GM12891 (cell line): ENCODE measurements around the gene ZFHX3.

Experiments
- POLR2A ChIP-seq: IDR thresholded peaks from 2 replicates; pipeline ENCODE4 v1.6.1; 2011; ENCODE audit warnings: low read depth, low read length, control low read depth
- POLR2AphosphoS5 ChIP-seq: IDR thresholded peaks from 2 replicates; pipeline ENCODE4 v1.6.1; 2011; ENCODE audit warnings: low read depth, low read length, control low read depth
- POU2F2 ChIP-seq: IDR thresholded peaks from 2 replicates; pipeline ENCODE4 v1.6.1; 2011; ENCODE audit warnings: low read depth, mild to moderate bottlenecking, control low read depth, low read length, moderate library complexity
- SPI1 ChIP-seq: IDR thresholded peaks from 2 replicates; pipeline ENCODE4 v1.6.1; 2011; ENCODE audit warnings: low read depth, low read length, control low read depth
- TAF1 ChIP-seq: IDR thresholded peaks from 2 replicates; pipeline ENCODE4 v1.6.1; 2011; ENCODE audit warnings: low read depth, low read length, control low read depth

- TF ChIP-seq TAF1 (no peak), SPI1 (no peak), POLR2A (no peak), POU2F2 (no peak), POLR2AphosphoS5 (no peak)
Observed at GRCh38 chr16:72811876-72812275, 236.1 kb downstream of the ZFHX3 start.
